Measurements from ENCODE around the gene RHOU.
"Not testable (repeated sequence)": the region's sequence is repeated elsewhere in the genome, so short reads cannot be mapped to it uniquely, and the experiment has no call there.

The RHOU gene

GRCh38 chr1:228734881-228735801 lies at the start of gene RHOU:
RHOU (plus strand) TSS chr1:228735479; CDS start chr1:228735743, 264 bp downstream.
- peak within 1 kb of the TSS; percentile 86 for H3K27ac ChIP-seq

GRCh38 chr1:228687587-228687986 lies 47.7 kb upstream of the RHOU start:
- TF ChIP-seq ZFX (IDR thresholded peaks at IDR 0.05; ENCODE audit: borderline replicate concordance) (no peak), CTCF (IDR thresholded peaks at IDR 0.05) (no peak)

More at GRCh38 chr1:228734881-228735801, at the start of gene RHOU:
- TF ChIP-seq ZFX (IDR thresholded peaks at IDR 0.05; ENCODE audit: borderline replicate concordance) (no peak), CTCF (IDR thresholded peaks at IDR 0.05) (peak; percentile 99)

GRCh38 chr1:228689255-228689654 lies 46.0 kb upstream of the RHOU start:
- H3K27ac ChIP-seq, result no peak overlapping the region
- TF ChIP-seq CTCF (IDR thresholded peaks at IDR 0.05), result no peak
- TF ChIP-seq ZFX (IDR thresholded peaks at IDR 0.05; ENCODE audit: borderline replicate concordance), result no peak

More at GRCh38 chr1:228687587-228687986, 47.7 kb upstream of the RHOU start:
- H3K27ac ChIP-seq, result no peak overlapping the region

- no peak overlapping the region; the same call in 1 of the 2 replicates for H3K27ac ChIP-seq
- no peak for TF ChIP-seq ZFX (IDR thresholded peaks at IDR 0.05; ENCODE audit: borderline replicate concordance)
- TF ChIP-seq CTCF (IDR thresholded peaks at IDR 0.05), result no peak
These were observed 44.1 kb upstream of the RHOU start for GRCh38 chr1:228691211-228691610.

- TF ChIP-seq CTCF (IDR thresholded peaks at IDR 0.05), result peak; percentile 83
- TF ChIP-seq ZFX (IDR thresholded peaks at IDR 0.05; ENCODE audit: borderline replicate concordance), result no peak
- H3K27ac ChIP-seq, result no peak overlapping the region; the same call in 1 of the 2 replicates
These were observed 43.4 kb upstream of the RHOU start for GRCh38 chr1:228691926-228692325.

GRCh38 chr1:228694447-228694846 lies 40.8 kb upstream of the RHOU start:
- H3K27ac ChIP-seq, result not testable (repeated sequence)

GRCh38 chr1:228695015-228695955 lies 40.0 kb upstream of the RHOU start:
- TF ChIP-seq ZFX (IDR thresholded peaks at IDR 0.05; ENCODE audit: borderline replicate concordance), result no peak
- no peak for TF ChIP-seq CTCF (IDR thresholded peaks at IDR 0.05)
- H3K27ac ChIP-seq, result no peak overlapping the region

All from 22Rv1 (cell line).